HepG2 (cell line): Measurements from ENCODE around the gene REPIN1. TPM values are rescaled to one million over a fixed set of nuclear protein-coding genes. Genes with fewer than 3 reads are reported as not detected.

Experiments
- CENPBD1 ChIP-seq: sonication (generic); formaldehyde crosslinking; IDR thresholded peaks from 2 replicates; pipeline ENCODE4 v1.8.0; 2022; ENCODE audit warnings: missing genetic modification reagents, low read depth, mild to moderate bottlenecking, borderline replicate concordance
- HMGXB3 ChIP-seq: sonication (generic); formaldehyde crosslinking; IDR thresholded peaks from 2 replicates; pipeline ENCODE4 v1.4.0; 2020; ENCODE audit warnings: missing genetic modification reagents, borderline replicate concordance
- HOXA3 ChIP-seq: sonication (generic); formaldehyde crosslinking; IDR thresholded peaks from 2 replicates; pipeline ENCODE4 v1.5.0; 2020; ENCODE audit warnings: missing genetic modification reagents
- MEIS2 ChIP-seq: sonication (generic); formaldehyde crosslinking; IDR thresholded peaks from 2 replicates; pipeline ENCODE4 v1.9.0; 2021; ENCODE audit warnings: mild to moderate bottlenecking, missing genetic modification reagents
- NFE2 ChIP-seq: sonication (generic); formaldehyde crosslinking; IDR thresholded peaks from 2 replicates; pipeline ENCODE4 v1.4.0; 2020; ENCODE audit warnings: missing genetic modification reagents
- NR2F6 ChIP-seq, 2 experiments: IDR thresholded peaks; 2 replicates each; pipeline ENCODE4 v1.6.1; 2016; ENCODE audit warnings: antibody characterized with exemption in 1 of 2, mild to moderate bottlenecking in 1 of 2
- RARA ChIP-seq: IDR thresholded peaks from 2 replicates; pipeline ENCODE4 v1.6.1; 2016; ENCODE audit warnings: missing genetic modification reagents, missing compliant biosample characterization
- RNF2 ChIP-seq: fragments of 450-650 bp; conservative IDR thresholded peaks from 2 replicates; pipeline ENCODE4 v1.6.1; 2016; ENCODE audit warnings: low read depth
- TGIF2 ChIP-seq: IDR thresholded peaks from 2 replicates; pipeline ENCODE4 v1.6.1; 2016; ENCODE audit warnings: control low read depth, missing compliant biosample characterization
- ZBTB43 ChIP-seq: sonication (generic); formaldehyde crosslinking; conservative IDR thresholded peaks from 2 replicates; pipeline ENCODE4 v1.4.0; 2020; ENCODE audit warnings: missing genetic modification reagents
- ZNF234 ChIP-seq: sonication (generic); formaldehyde crosslinking; conservative IDR thresholded peaks from 2 replicates; pipeline ENCODE4 v1.5.1; 2020; ENCODE audit warnings: mild to moderate bottlenecking, missing genetic modification reagents
- ZNF329 ChIP-seq: sonication (generic); formaldehyde crosslinking; IDR thresholded peaks from 2 replicates; pipeline ENCODE4 v1.9.0; 2021; ENCODE audit warnings: low read depth, mild to moderate bottlenecking, missing genetic modification reagents
- ZNF746 ChIP-seq: sonication (generic); formaldehyde crosslinking; IDR thresholded peaks from 2 replicates; pipeline ENCODE4 v1.8.0; 2022; ENCODE audit warnings: mild to moderate bottlenecking, missing genetic modification reagents
- ZNF775 ChIP-seq: sonication (generic); formaldehyde crosslinking; IDR thresholded peaks from 2 replicates; pipeline ENCODE4 v1.4.0; 2020; ENCODE audit warnings: missing genetic modification reagents, mild to moderate bottlenecking, moderate library complexity, borderline replicate concordance
- polyA plus RNA-seq, 8 experiments: library from polyadenylated mRNA; depleted of rRNA in 3 of 8; stranded (reverse) in 7 of 8; unstranded in 1 of 8; fragments of >200 nt; fragmentation: Illumina TruSeq in 4 of 8; extraction: Trizol in 4 of 8; gene quantifications; 2 replicates each; pipeline versions ENCODE4 v1.2.1 to v1.2.3, GENCODE V29; 2011 to 2016; ENCODE audit warnings: low read depth in 4 of 8, missing spikeins in 1 of 8, mixed read lengths in 1 of 8; ENCODE audit not compliant: insufficient read depth in 1 of 8
- total RNA-seq, 5 experiments: library from RNA; depleted of rRNA; stranded (reverse); fragments of >200 nt; fragmentation: Illumina TruSeq; extraction: Trizol; gene quantifications; 2 replicates each; pipeline ENCODE4 v1.2.3, GENCODE V29; 2016; ENCODE audit warnings: low read depth in 1 of 5
- TF ChIP-seq, protein P1 (sequence below): sonication (generic); formaldehyde crosslinking; IDR thresholded peaks from 2 replicates; pipeline ENCODE4 v1.4.0; 2020; ENCODE audit warnings: mild to moderate bottlenecking, missing genetic modification reagents
- TF ChIP-seq, protein P2 (sequence below): sonication (generic); formaldehyde crosslinking; IDR thresholded peaks from 2 replicates; pipeline ENCODE4 v1.4.0; 2020; ENCODE audit warnings: missing genetic modification reagents, borderline replicate concordance

Gene REPIN1
- total and polyA plus RNA-seq, 2 of the 13 experiments (the other 11 are each of a cell fraction or from before 2014, with no cell fraction given) = 69.9 to 108 TPM

GRCh38 chr7:150341263-150342120, 27.1 kb upstream of the REPIN1 start, which contains the start of gene RARRES2 (continued):
- TF ChIP-seq, protein P1, sequence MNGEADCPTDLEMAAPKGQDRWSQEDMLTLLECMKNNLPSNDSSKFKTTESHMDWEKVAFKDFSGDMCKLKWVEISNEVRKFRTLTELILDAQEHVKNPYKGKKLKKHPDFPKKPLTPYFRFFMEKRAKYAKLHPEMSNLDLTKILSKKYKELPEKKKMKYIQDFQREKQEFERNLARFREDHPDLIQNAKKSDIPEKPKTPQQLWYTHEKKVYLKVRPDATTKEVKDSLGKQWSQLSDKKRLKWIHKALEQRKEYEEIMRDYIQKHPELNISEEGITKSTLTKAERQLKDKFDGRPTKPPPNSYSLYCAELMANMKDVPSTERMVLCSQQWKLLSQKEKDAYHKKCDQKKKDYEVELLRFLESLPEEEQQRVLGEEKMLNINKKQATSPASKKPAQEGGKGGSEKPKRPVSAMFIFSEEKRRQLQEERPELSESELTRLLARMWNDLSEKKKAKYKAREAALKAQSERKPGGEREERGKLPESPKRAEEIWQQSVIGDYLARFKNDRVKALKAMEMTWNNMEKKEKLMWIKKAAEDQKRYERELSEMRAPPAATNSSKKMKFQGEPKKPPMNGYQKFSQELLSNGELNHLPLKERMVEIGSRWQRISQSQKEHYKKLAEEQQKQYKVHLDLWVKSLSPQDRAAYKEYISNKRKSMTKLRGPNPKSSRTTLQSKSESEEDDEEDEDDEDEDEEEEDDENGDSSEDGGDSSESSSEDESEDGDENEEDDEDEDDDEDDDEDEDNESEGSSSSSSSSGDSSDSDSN = peak; percentile 67; the same call in 1 of the 2 replicates
- no peak for TF ChIP-seq MEIS2 (CRISPR knock-in tag)
- peak; percentile 27; the same call in 1 of the 2 replicates for TF ChIP-seq HOXA3 (CRISPR knock-in tag)
- no peak for TF ChIP-seq ZNF775 (CRISPR knock-in tag)
- peak; percentile 73; the same call in 1 of the 2 replicates for TF ChIP-seq ZNF746 (CRISPR knock-in tag)
- TF ChIP-seq NFE2 (CRISPR knock-in tag) = no peak
- TF ChIP-seq CENPBD1 (CRISPR knock-in tag) = no peak
- no peak; the same call in 1 of the 2 replicates for TF ChIP-seq NR2F6 (IDR thresholded peaks at IDR 0.05)
- TF ChIP-seq NR2F6 (CRISPR knock-in tag; IDR thresholded peaks at IDR 0.05) = peak; percentile 83
- TF ChIP-seq, protein P2, sequence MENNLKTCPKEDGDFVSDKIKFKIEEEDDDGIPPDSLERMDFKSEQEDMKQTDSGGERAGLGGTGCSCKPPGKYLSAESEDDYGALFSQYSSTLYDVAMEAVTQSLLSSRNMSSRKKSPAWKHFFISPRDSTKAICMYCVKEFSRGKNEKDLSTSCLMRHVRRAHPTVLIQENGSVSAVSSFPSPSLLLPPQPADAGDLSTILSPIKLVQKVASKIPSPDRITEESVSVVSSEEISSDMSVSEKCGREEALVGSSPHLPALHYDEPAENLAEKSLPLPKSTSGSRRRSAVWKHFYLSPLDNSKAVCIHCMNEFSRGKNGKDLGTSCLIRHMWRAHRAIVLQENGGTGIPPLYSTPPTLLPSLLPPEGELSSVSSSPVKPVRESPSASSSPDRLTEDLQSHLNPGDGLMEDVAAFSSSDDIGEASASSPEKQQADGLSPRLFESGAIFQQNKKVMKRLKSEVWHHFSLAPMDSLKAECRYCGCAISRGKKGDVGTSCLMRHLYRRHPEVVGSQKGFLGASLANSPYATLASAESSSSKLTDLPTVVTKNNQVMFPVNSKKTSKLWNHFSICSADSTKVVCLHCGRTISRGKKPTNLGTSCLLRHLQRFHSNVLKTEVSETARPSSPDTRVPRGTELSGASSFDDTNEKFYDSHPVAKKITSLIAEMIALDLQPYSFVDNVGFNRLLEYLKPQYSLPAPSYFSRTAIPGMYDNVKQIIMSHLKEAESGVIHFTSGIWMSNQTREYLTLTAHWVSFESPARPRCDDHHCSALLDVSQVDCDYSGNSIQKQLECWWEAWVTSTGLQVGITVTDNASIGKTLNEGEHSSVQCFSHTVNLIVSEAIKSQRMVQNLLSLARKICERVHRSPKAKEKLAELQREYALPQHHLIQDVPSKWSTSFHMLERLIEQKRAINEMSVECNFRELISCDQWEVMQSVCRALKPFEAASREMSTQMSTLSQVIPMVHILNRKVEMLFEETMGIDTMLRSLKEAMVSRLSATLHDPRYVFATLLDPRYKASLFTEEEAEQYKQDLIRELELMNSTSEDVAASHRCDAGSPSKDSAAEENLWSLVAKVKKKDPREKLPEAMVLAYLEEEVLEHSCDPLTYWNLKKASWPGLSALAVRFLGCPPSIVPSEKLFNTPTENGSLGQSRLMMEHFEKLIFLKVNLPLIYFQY (CRISPR knock-in tag) = no peak
- TF ChIP-seq HMGXB3 = no peak
- TF ChIP-seq ZNF329 (CRISPR knock-in tag) = no peak
- TF ChIP-seq TGIF2 (CRISPR knock-in tag) = no peak
- peak; percentile 55 for TF ChIP-seq RARA (CRISPR knock-in tag)
- TF ChIP-seq RNF2 = 0 out of 2 replicates have a peak, but pooled peaks have one; percentile 52
- TF ChIP-seq ZNF234 (CRISPR knock-in tag) = no peak
- TF ChIP-seq ZBTB43 (CRISPR knock-in tag) = no peak; the same call in 1 of the 2 replicates
